ENCODE measurements around the gene ITPR3. TPM values are rescaled to one million over a fixed set of nuclear protein-coding genes. Genes with fewer than 3 reads are reported as not detected.
A peak's percentile ranks its signal among the peaks of the same experiment; 100 is the strongest.

Gene ITPR3
- total RNA-seq, 4 donors from 2014 or later, result 105 to 262 (median 124) TPM

- in situ Hi-C loops (cut with MboI; ENCODE audit: low pct_ligation_motif_present in 1 of 4, low pct_unique_long_range_greater_than_20kb in 1 of 4, low sequenced_read_pairs in 3 of 4), result loop anchor here in 3 of 4 donors (5.0 to 10.0 kb wide), 2 partner anchors 113 to 115 kb away; no protein-coding TSS in a partner anchor
- Histone ChIP-seq H3K4me1 (peaks cover 34 to 46% (median 39%) of the 10 kb centered on the region in 4 donors), H3K4me3 (no peak overlapping the region), H3K9me3 (no peaks in the 10 kb centered on the region), H3K36me3 (no peaks in the 10 kb centered on the region), H3K27ac (peak overlapping the region; percentile 83 to 93 (median 88)), H3K27me3 (peaks cover 5% of the 10 kb centered on the region)
- DNase-seq, result peak; percentile 44
- intact Hi-C loops (cut with DNase I; ENCODE audit: low total_unique reads), result loop anchor here (5.0 kb wide), 2 partner anchors 113 to 563 kb away; no protein-coding TSS in a partner anchor
- TF ChIP-seq POLR2A (IDR thresholded peaks at IDR 0.05) (no peak), CTCF (IDR thresholded peaks at IDR 0.05) (no peak), POLR2AphosphoS5 (IDR thresholded peaks at IDR 0.05) (no peak), EP300 (IDR thresholded peaks at IDR 0.05; ENCODE audit: low read depth) (no peak)
- WGBS, 2 donors (ENCODE audit: low coverage in 1 of 2), result 25% methylated on average over 4 of the region's 4 CpGs; no CpG with 5 or more reads in 1 of the 2 donors
Observed at GRCh38 chr6:33589392-33589730, 31.8 kb upstream of the ITPR3 start.

DNA sequence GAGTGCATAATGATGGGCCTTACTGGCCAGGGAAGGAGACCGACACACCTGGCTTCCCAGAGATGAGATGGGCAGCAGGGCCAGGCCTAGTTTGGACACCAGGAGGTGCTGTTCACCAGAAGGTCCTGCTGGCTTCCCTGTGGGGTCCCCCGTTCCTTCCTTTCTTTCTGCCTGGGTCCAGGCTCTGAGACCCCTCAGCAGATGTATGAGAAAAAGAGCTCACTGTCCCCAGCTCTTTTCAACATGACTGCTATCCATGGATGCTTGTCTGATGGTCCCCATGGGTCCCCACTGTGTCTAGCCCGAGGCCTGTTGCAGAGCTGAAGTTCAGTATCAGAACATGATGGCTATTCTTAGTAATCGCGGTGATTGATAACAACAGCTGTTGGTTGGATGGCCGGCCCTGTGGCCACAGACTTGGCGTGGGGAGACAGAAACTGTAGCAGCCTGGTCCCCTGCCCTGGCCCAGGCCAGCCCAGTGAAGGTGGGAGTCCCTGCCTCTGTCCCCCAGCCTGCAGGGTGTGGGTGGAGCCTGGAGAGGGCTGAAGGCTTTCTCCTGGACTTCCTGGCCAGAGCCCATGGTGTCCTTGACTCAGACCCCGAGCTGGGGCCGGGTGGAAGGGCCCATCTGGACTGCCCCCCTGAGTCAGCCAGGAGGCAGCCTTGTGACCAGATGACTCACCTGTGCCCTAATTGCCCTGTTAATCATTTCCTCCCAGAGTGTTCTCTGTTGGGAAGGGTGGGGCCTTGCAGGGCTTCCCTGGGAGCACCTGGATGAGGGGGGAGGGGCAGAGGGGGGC, 31.2 kb upstream of the ITPR3 start:
- H3K4me3 ChIP-seq, result no peak overlapping the region
- no peaks in the 10 kb centered on the region for H3K9me3 ChIP-seq
- H3K36me3 ChIP-seq, result no peaks in the 10 kb centered on the region
- H3K4me1 ChIP-seq, result peaks cover 34 to 46% (median 39%) of the 10 kb centered on the region in 4 donors
- in situ Hi-C loops (cut with MboI; ENCODE audit: low pct_ligation_motif_present in 1 of 4, low pct_unique_long_range_greater_than_20kb in 1 of 4, low sequenced_read_pairs in 3 of 4), result loop anchor here in 3 of 4 donors (5.0 to 10.0 kb wide), 2 partner anchors 112 to 115 kb away; no protein-coding TSS in a partner anchor
- TF ChIP-seq POLR2AphosphoS5 (IDR thresholded peaks at IDR 0.05), result peak; percentile 20 to 53 (median 38)
- peak; percentile 67 to 95 (median 80) for TF ChIP-seq CTCF (IDR thresholded peaks at IDR 0.05)
- peak; percentile 24 for TF ChIP-seq EP300 (IDR thresholded peaks at IDR 0.05; ENCODE audit: low read depth)
- no peak for TF ChIP-seq POLR2A (IDR thresholded peaks at IDR 0.05)
- intact Hi-C loops (cut with DNase I; ENCODE audit: low total_unique reads), result loop anchor here (5.0 to 10.0 kb wide), 3 partner anchors 95 to 562 kb away; no protein-coding TSS in a partner anchor
- H3K27me3 ChIP-seq, result peaks cover 5% of the 10 kb centered on the region
- DNase-seq, result peak; percentile 84
- 32% methylated on average over 9 of the region's 9 CpGs; no CpG with 5 or more reads in 1 of the 2 donors for WGBS, 2 donors (ENCODE audit: low coverage in 1 of 2)
- peak overlapping the region; percentile 83 to 93 (median 88) for H3K27ac ChIP-seq

- Histone ChIP-seq H3K4me1 (peaks cover 31 to 41% (median 35%) of the 10 kb centered on the region in 4 donors), H3K36me3 (no peaks in the 10 kb centered on the region), H3K4me3 (no peak overlapping the region), H3K9me3 (no peaks in the 10 kb centered on the region), H3K27ac (peak overlapping the region; percentile 83 to 93 (median 88)), H3K27me3 (peaks cover 5% of the 10 kb centered on the region)
- DNase-seq, result peak; percentile 69
- intact Hi-C loops (cut with DNase I; ENCODE audit: low total_unique reads) (loop anchor here (10.0 kb wide), 1 partner anchor 94 kb away; no protein-coding TSS in a partner anchor), in situ Hi-C loops (cut with MboI; ENCODE audit: low pct_ligation_motif_present in 1 of 4, low pct_unique_long_range_greater_than_20kb in 1 of 4, low sequenced_read_pairs in 3 of 4) (no loop called here)
- 50% methylated on average over 15 of the region's 15 CpGs; no CpG with 5 or more reads in 1 of the 2 donors for WGBS, 2 donors (ENCODE audit: low coverage in 1 of 2)
- TF ChIP-seq CTCF (IDR thresholded peaks at IDR 0.05), result peak in 2 of 5 experiments; percentile 20 to 43
- TF ChIP-seq EP300 (IDR thresholded peaks at IDR 0.05; ENCODE audit: low read depth), result no peak
Observed at GRCh38 chr6:33590531-33591198, 30.5 kb upstream of the ITPR3 start.

Measured in transverse colon (tissue), 4 donors.